MM.1S (cell line): Measurements from ENCODE around the gene SATB2.

Source experiments
- DNase-seq: peaks from one replicate; pipeline ENCODE4 v3.0.0-alpha.2; 2015
- H2AFZ ChIP-seq: fragments of 300-600 bp; sonication (generic); 2 replicates; pipeline ENCODE4 v1.6.0; 2016; ENCODE audit warnings: antibody characterized with exemption, low read length
- H3F3A ChIP-seq: fragments of 300-600 bp; sonication (generic); 2 replicates; pipeline ENCODE4 v1.6.1; 2016; ENCODE audit warnings: mild to moderate bottlenecking, antibody characterized with exemption, low read length, moderate library complexity, mixed read lengths; ENCODE audit not compliant: insufficient read depth
- H3K27ac ChIP-seq: fragments of 300-600 bp; sonication (generic); 2 replicates; pipeline ENCODE4 v1.5.1; 2016; ENCODE audit warnings: mild to moderate bottlenecking, low read length
- H3K27me3 ChIP-seq: fragments of 300-600 bp; sonication (generic); replicated peaks from 2 replicates; pipeline ENCODE4 v1.6.0; 2016; ENCODE audit warnings: low read length; ENCODE audit not compliant: insufficient read depth
- H3K36me3 ChIP-seq: fragments of 300-600 bp; sonication (generic); replicated peaks from 2 replicates; pipeline ENCODE4 v1.6.1; 2016; ENCODE audit warnings: mild to moderate bottlenecking, low read length, mixed read lengths; ENCODE audit not compliant: insufficient read depth
- H3K4me1 ChIP-seq: fragments of 300-600 bp; sonication (generic); 2 replicates; pipeline ENCODE4 v1.6.1; 2016; ENCODE audit warnings: low read length, mixed read lengths
- H3K4me2 ChIP-seq: fragments of 300-600 bp; sonication (generic); 2 replicates; pipeline ENCODE4 v1.6.0; 2016; ENCODE audit warnings: low read depth, low read length
- H3K4me3 ChIP-seq: fragments of 300-600 bp; sonication (generic); 2 replicates; pipeline ENCODE4 v1.5.1; 2016; ENCODE audit warnings: low read length, mixed read lengths
- H3K79me2 ChIP-seq: fragments of 300-600 bp; sonication (generic); 2 replicates; pipeline ENCODE4 v1.6.1; 2016; ENCODE audit warnings: mixed run types, low read length, mixed read lengths
- H3K9ac ChIP-seq: fragments of 300-600 bp; sonication (generic); 2 replicates; pipeline ENCODE4 v1.6.1; 2016; ENCODE audit warnings: low read length, mixed read lengths
- H3K9me2 ChIP-seq: fragments of 300-600 bp; sonication (generic); replicated peaks from 2 replicates; pipeline ENCODE4 v1.6.1; 2016; ENCODE audit warnings: mild to moderate bottlenecking, low read length, mixed read lengths; ENCODE audit not compliant: insufficient read depth
- H3K9me3 ChIP-seq: fragments of 300-600 bp; sonication (generic); replicated peaks from 2 replicates; pipeline ENCODE4 v1.6.1; 2016; ENCODE audit warnings: mild to moderate bottlenecking, low read length, mixed read lengths; ENCODE audit not compliant: insufficient read depth
- H4K20me1 ChIP-seq: fragments of 300-600 bp; sonication (generic); 2 replicates; pipeline ENCODE4 v1.6.1; 2016; ENCODE audit warnings: mild to moderate bottlenecking, low read length, moderate library complexity, mixed read lengths; ENCODE audit not compliant: insufficient read depth
- CTCF ChIP-seq: fragments of 300-600 bp; sonication (generic); IDR thresholded peaks from 2 replicates; pipeline ENCODE4 v1.5.1; 2016; ENCODE audit warnings: antibody characterized with exemption, low read length, mixed read lengths
- EZH2 ChIP-seq: fragments of 300-600 bp; sonication (generic); optimal IDR thresholded peaks from 2 replicates; pipeline ENCODE3; 2017; ENCODE audit warnings: low read depth, mild to moderate bottlenecking, antibody characterized with exemption, low read length, mixed read lengths
- EZH2phosphoT487 ChIP-seq: fragments of 300-600 bp; sonication (generic); IDR thresholded peaks from 2 replicates; pipeline ENCODE4 v1.6.1; 2018; ENCODE audit warnings: antibody characterized with exemption, low read length

The SATB2 gene

GRCh38 chr2:199370150-199370780 is 87.5 kb downstream of the SATB2 start:
- no peaks in the 10 kb centered on the region for H3F3A ChIP-seq
- TF ChIP-seq EZH2 (no peak), CTCF (no peak), EZH2phosphoT487 (no peak)
- H4K20me1 ChIP-seq = no peaks in the 10 kb centered on the region
- H3K9me2 ChIP-seq = no peaks in the 10 kb centered on the region
- no peak overlapping the region for H2AFZ ChIP-seq
- H3K27ac ChIP-seq = no peak overlapping the region
- H3K79me2 ChIP-seq = no peaks in the 10 kb centered on the region
- H3K4me3 ChIP-seq = no peak overlapping the region
- H3K4me1 ChIP-seq = no peaks in the 10 kb centered on the region
- no peak for DNase-seq
- H3K9ac ChIP-seq = no peak overlapping the region
- H3K27me3 ChIP-seq = no peaks in the 10 kb centered on the region
- H3K9me3 ChIP-seq = no peaks in the 10 kb centered on the region
- no peak overlapping the region for H3K4me2 ChIP-seq
- no peaks in the 10 kb centered on the region for H3K36me3 ChIP-seq

GRCh38 chr2:199366406-199366805 is 91.3 kb downstream of the SATB2 start:
- Histone ChIP-seq H4K20me1 (no peaks in the 10 kb centered on the region), H3K4me2 (no peak overlapping the region), H3F3A (no peaks in the 10 kb centered on the region), H3K4me3 (no peak overlapping the region), H3K9me3 (no peaks in the 10 kb centered on the region), H3K79me2 (no peaks in the 10 kb centered on the region), H3K36me3 (no peaks in the 10 kb centered on the region), H3K9ac (no peak overlapping the region), H3K27me3 (no peaks in the 10 kb centered on the region), H2AFZ (no peak overlapping the region), H3K4me1 (no peaks in the 10 kb centered on the region), H3K27ac (no peak overlapping the region), H3K9me2 (no peaks in the 10 kb centered on the region)
- no peak for TF ChIP-seq EZH2phosphoT487
- no peak for TF ChIP-seq CTCF
- no peak for TF ChIP-seq EZH2
- no peak for DNase-seq

GRCh38 chr2:199364153-199364552 is 93.6 kb downstream of the SATB2 start:
- no peak overlapping the region for H3K4me2 ChIP-seq
- H2AFZ ChIP-seq = no peak overlapping the region
- H3K36me3 ChIP-seq = no peaks in the 10 kb centered on the region
- no peaks in the 10 kb centered on the region for H3K27me3 ChIP-seq
- DNase-seq = no peak
- H3K79me2 ChIP-seq = no peaks in the 10 kb centered on the region
- H3K9me2 ChIP-seq = no peaks in the 10 kb centered on the region
- H3F3A ChIP-seq = no peaks in the 10 kb centered on the region
- H3K9ac ChIP-seq = no peak overlapping the region
- no peak overlapping the region for H3K27ac ChIP-seq
- no peaks in the 10 kb centered on the region for H3K9me3 ChIP-seq
- H3K4me3 ChIP-seq = no peak overlapping the region
- no peaks in the 10 kb centered on the region for H4K20me1 ChIP-seq
- no peaks in the 10 kb centered on the region for H3K4me1 ChIP-seq
- TF ChIP-seq CTCF = no peak
- TF ChIP-seq EZH2phosphoT487 = no peak
- no peak for TF ChIP-seq EZH2
